Endothelial cell of umbilical vein (primary cell): ENCODE measurements around the gene TFRC.

Source experiments
- CTCF ChIP-seq, 2 donors: IDR thresholded peaks; 1 replicate in 1 of 2; 2 replicates in 1 of 2; pipeline ENCODE4 v1.5.1; 2011; ENCODE audit warnings: low read length in 2 of 2, mild to moderate bottlenecking in 2 of 2, moderate library complexity in 2 of 2, control low read depth in 1 of 2, inconsistent platforms in 1 of 2, low read depth in 1 of 2; ENCODE audit not compliant: insufficient read depth in 1 of 2; ENCODE audit errors: extremely low read depth in 1 of 2
- EZH2 ChIP-seq: IDR thresholded peaks from 2 replicates; pipeline ENCODE4 v1.6.1; 2012; ENCODE audit warnings: borderline replicate concordance, low read depth, mild to moderate bottlenecking, moderate library complexity, low read length, inconsistent platforms; ENCODE audit not compliant: severe bottlenecking
- GATA2 ChIP-seq: IDR thresholded peaks from 2 replicates; pipeline ENCODE4 v1.7.0; 2011; ENCODE audit warnings: low read depth, mild to moderate bottlenecking, moderate library complexity, mixed read lengths, low read length; ENCODE audit not compliant: insufficient read length, insufficient read depth
- POLR2A ChIP-seq: IDR thresholded peaks from 2 replicates; pipeline ENCODE4 v1.6.1; 2012; ENCODE audit warnings: low read depth, mild to moderate bottlenecking, control low read depth, low read length
- POLR2AphosphoS5 ChIP-seq: IDR thresholded peaks from 2 replicates; pipeline ENCODE4 v1.6.1; 2012; ENCODE audit warnings: low read depth, mild to moderate bottlenecking, control low read depth, low read length, moderate library complexity; ENCODE audit not compliant: insufficient read depth

- TF ChIP-seq CTCF (IDR thresholded peaks at IDR 0.05; ENCODE audit: extremely low read depth in 1 of 2, insufficient read depth in 1 of 2, low read depth in 1 of 2, low read length in 2 of 2) (no peak), GATA2 (no peak), POLR2AphosphoS5 (no peak), POLR2A (no peak), EZH2 (no peak)
Observed at GRCh38 chr3:196117809-196118208, 35.9 kb upstream of the TFRC start.
